WTC11 (cell line): ENCODE results near the gene DOK7. TPM values are rescaled to one million over a fixed set of nuclear protein-coding genes. Genes with fewer than 3 reads are reported as not detected.

ENCODE experiments used
- JUN ChIP-seq: sonication (generic); formaldehyde crosslinking; IDR thresholded peaks from 2 replicates; pipeline ENCODE4 v1.8.0; 2023; ENCODE audit warnings: mild to moderate bottlenecking, missing genetic modification reagents
- NR3C1 ChIP-seq: sonication (generic); formaldehyde crosslinking; conservative IDR thresholded peaks from 2 replicates; pipeline ENCODE4 v1.8.1; 2023; ENCODE audit warnings: low read depth, mild to moderate bottlenecking, missing genetic modification reagents
- PRDM15 ChIP-seq: sonication (generic); formaldehyde crosslinking; IDR thresholded peaks from 2 replicates; pipeline ENCODE4 v1.8.0; 2022; ENCODE audit warnings: missing genetic modification reagents
- ZNF281 ChIP-seq: sonication (generic); formaldehyde crosslinking; IDR thresholded peaks from 2 replicates; pipeline ENCODE4 v1.8.0; 2023; ENCODE audit warnings: mild to moderate bottlenecking, missing genetic modification reagents
- ZNF423 ChIP-seq: fragments of 250-450 bp; sonication (Bioruptor Pico); IDR thresholded peaks from 2 replicates; pipeline ENCODE4 v2.1.2; 2022; ENCODE audit warnings: mild to moderate bottlenecking, moderate library complexity
- total RNA-seq: library from RNA; stranded (reverse); gene quantifications from 3 replicates; pipeline ENCODE4 v1.2.3, GENCODE V29; 2021
- TF ChIP-seq, protein P1 (sequence below): sonication (generic); formaldehyde crosslinking; IDR thresholded peaks from 2 replicates; pipeline ENCODE4 v1.8.1; 2022; ENCODE audit warnings: low read depth, mild to moderate bottlenecking, moderate library complexity, missing genetic modification reagents, borderline replicate concordance
- TF ChIP-seq, protein P2 (sequence below): sonication (generic); formaldehyde crosslinking; IDR thresholded peaks from 2 replicates; pipeline ENCODE4 v1.8.1; 2023; ENCODE audit warnings: mild to moderate bottlenecking, missing genetic modification reagents, moderate library complexity
- TF ChIP-seq, protein P3 (sequence below): sonication (generic); formaldehyde crosslinking; IDR thresholded peaks from 2 replicates; pipeline ENCODE4 v1.8.1; 2023; ENCODE audit warnings: mild to moderate bottlenecking, missing genetic modification reagents
- TF ChIP-seq, protein P4 (sequence below): sonication (generic); formaldehyde crosslinking; IDR thresholded peaks from 2 replicates; pipeline ENCODE4 v1.8.1; 2023; ENCODE audit warnings: mild to moderate bottlenecking, missing genetic modification reagents, borderline replicate concordance

The DOK7 gene
- total RNA-seq, 1 experiment from 2014 or later = 0.22 TPM

DNA sequence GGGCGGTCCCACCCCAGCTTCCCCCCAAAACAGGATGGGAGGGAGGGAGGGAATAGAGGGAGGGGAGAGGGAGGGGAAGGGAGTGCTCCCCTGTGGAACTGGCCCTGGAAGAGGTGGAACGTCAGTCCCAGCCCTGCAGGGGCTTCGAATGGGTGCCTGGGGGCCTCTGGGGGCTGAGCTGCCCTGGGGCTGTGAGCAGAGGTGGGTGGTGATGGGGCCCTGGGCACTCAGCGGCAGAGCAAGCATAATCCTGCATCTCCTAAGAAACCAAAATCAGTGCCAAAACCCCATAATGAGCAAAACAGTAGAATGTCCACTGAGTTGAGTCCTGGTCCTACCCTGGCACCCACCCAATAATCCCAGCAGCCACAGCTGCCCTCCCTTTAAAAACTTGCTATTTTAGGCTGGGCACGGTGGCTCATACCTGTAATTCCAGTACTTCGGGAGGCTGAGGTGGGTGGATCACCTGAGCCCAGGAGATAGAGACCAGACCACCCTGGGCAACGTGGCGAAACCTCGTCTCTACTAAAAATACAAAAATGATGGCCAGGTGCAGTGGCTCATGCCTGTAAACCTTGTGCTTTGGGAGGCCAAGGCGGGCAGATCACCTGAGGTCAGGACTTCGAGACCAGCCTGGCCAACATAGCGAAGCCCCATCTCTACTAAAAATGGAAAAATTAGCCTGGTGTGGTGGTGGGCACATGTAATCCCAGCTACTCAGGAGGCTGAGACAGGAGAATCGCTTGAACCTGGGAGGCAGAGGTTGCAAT lies 11.1 kb downstream of the DOK7 start (continued):
- TF ChIP-seq, protein P1, sequence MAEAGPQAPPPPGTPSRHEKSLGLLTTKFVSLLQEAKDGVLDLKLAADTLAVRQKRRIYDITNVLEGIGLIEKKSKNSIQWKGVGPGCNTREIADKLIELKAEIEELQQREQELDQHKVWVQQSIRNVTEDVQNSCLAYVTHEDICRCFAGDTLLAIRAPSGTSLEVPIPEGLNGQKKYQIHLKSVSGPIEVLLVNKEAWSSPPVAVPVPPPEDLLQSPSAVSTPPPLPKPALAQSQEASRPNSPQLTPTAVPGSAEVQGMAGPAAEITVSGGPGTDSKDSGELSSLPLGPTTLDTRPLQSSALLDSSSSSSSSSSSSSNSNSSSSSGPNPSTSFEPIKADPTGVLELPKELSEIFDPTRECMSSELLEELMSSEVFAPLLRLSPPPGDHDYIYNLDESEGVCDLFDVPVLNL (CRISPR knock-in tag) = no peak
- TF ChIP-seq, protein P2, sequence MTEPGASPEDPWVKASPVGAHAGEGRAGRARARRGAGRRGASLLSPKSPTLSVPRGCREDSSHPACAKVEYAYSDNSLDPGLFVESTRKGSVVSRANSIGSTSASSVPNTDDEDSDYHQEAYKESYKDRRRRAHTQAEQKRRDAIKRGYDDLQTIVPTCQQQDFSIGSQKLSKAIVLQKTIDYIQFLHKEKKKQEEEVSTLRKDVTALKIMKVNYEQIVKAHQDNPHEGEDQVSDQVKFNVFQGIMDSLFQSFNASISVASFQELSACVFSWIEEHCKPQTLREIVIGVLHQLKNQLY (CRISPR knock-in tag) = no peak
- TF ChIP-seq ZNF281 (CRISPR knock-in tag) (no peak), NR3C1 (CRISPR knock-in tag) (no peak), JUN (no peak), ZNF423 (CRISPR knock-in tag) (no peak), PRDM15 (CRISPR knock-in tag) (no peak)
- TF ChIP-seq, protein P3, sequence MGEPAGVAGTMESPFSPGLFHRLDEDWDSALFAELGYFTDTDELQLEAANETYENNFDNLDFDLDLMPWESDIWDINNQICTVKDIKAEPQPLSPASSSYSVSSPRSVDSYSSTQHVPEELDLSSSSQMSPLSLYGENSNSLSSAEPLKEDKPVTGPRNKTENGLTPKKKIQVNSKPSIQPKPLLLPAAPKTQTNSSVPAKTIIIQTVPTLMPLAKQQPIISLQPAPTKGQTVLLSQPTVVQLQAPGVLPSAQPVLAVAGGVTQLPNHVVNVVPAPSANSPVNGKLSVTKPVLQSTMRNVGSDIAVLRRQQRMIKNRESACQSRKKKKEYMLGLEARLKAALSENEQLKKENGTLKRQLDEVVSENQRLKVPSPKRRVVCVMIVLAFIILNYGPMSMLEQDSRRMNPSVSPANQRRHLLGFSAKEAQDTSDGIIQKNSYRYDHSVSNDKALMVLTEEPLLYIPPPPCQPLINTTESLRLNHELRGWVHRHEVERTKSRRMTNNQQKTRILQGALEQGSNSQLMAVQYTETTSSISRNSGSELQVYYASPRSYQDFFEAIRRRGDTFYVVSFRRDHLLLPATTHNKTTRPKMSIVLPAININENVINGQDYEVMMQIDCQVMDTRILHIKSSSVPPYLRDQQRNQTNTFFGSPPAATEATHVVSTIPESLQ (CRISPR knock-in tag) = no peak
- TF ChIP-seq, protein P4, sequence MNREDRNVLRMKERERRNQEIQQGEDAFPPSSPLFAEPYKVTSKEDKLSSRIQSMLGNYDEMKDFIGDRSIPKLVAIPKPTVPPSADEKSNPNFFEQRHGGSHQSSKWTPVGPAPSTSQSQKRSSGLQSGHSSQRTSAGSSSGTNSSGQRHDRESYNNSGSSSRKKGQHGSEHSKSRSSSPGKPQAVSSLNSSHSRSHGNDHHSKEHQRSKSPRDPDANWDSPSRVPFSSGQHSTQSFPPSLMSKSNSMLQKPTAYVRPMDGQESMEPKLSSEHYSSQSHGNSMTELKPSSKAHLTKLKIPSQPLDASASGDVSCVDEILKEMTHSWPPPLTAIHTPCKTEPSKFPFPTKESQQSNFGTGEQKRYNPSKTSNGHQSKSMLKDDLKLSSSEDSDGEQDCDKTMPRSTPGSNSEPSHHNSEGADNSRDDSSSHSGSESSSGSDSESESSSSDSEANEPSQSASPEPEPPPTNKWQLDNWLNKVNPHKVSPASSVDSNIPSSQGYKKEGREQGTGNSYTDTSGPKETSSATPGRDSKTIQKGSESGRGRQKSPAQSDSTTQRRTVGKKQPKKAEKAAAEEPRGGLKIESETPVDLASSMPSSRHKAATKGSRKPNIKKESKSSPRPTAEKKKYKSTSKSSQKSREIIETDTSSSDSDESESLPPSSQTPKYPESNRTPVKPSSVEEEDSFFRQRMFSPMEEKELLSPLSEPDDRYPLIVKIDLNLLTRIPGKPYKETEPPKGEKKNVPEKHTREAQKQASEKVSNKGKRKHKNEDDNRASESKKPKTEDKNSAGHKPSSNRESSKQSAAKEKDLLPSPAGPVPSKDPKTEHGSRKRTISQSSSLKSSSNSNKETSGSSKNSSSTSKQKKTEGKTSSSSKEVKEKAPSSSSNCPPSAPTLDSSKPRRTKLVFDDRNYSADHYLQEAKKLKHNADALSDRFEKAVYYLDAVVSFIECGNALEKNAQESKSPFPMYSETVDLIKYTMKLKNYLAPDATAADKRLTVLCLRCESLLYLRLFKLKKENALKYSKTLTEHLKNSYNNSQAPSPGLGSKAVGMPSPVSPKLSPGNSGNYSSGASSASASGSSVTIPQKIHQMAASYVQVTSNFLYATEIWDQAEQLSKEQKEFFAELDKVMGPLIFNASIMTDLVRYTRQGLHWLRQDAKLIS (CRISPR knock-in tag) = no peak
- TF ChIP-seq, all 79 proteins: peak for 0
